ENCODE results near the gene OR3A2.

DNA sequence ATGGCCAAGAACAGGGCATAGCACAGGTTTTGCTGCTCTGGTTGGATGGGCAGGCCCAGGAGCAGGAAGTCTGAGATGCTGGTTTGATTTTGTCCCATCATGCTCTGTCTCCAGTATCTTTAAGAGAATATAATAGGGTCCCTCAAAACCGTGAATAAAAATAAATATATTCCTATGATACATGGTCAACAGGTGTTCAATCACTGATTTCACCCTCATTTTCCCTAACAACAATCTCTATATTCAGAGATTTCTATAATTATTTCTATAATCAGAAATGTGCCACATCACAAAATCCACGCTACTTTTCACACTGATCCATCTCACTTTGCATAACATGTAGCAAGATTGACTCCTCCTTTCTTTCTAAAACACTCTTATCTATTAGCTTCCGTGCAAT, 47.6 kb upstream of the OR3A2 start, which contains the start of gene OR1E2:
- TF ChIP-seq, protein P1, sequence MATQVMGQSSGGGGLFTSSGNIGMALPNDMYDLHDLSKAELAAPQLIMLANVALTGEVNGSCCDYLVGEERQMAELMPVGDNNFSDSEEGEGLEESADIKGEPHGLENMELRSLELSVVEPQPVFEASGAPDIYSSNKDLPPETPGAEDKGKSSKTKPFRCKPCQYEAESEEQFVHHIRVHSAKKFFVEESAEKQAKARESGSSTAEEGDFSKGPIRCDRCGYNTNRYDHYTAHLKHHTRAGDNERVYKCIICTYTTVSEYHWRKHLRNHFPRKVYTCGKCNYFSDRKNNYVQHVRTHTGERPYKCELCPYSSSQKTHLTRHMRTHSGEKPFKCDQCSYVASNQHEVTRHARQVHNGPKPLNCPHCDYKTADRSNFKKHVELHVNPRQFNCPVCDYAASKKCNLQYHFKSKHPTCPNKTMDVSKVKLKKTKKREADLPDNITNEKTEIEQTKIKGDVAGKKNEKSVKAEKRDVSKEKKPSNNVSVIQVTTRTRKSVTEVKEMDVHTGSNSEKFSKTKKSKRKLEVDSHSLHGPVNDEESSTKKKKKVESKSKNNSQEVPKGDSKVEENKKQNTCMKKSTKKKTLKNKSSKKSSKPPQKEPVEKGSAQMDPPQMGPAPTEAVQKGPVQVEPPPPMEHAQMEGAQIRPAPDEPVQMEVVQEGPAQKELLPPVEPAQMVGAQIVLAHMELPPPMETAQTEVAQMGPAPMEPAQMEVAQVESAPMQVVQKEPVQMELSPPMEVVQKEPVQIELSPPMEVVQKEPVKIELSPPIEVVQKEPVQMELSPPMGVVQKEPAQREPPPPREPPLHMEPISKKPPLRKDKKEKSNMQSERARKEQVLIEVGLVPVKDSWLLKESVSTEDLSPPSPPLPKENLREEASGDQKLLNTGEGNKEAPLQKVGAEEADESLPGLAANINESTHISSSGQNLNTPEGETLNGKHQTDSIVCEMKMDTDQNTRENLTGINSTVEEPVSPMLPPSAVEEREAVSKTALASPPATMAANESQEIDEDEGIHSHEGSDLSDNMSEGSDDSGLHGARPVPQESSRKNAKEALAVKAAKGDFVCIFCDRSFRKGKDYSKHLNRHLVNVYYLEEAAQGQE (IDR thresholded peaks at IDR 0.05; ENCODE audit: borderline replicate concordance), result no peak
- TF ChIP-seq EZH2 (IDR thresholded peaks at IDR 0.05; ENCODE audit: borderline replicate concordance, insufficient read depth, low read length, poor library complexity, severe bottlenecking), result no peak
- TF ChIP-seq, protein P2, sequence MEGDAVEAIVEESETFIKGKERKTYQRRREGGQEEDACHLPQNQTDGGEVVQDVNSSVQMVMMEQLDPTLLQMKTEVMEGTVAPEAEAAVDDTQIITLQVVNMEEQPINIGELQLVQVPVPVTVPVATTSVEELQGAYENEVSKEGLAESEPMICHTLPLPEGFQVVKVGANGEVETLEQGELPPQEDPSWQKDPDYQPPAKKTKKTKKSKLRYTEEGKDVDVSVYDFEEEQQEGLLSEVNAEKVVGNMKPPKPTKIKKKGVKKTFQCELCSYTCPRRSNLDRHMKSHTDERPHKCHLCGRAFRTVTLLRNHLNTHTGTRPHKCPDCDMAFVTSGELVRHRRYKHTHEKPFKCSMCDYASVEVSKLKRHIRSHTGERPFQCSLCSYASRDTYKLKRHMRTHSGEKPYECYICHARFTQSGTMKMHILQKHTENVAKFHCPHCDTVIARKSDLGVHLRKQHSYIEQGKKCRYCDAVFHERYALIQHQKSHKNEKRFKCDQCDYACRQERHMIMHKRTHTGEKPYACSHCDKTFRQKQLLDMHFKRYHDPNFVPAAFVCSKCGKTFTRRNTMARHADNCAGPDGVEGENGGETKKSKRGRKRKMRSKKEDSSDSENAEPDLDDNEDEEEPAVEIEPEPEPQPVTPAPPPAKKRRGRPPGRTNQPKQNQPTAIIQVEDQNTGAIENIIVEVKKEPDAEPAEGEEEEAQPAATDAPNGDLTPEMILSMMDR (IDR thresholded peaks at IDR 0.05; ENCODE audit: poor library complexity, severe bottlenecking), result no peak
- TF ChIP-seq POLR2AphosphoS5 (IDR thresholded peaks at IDR 0.05), result no peak
- TF ChIP-seq TAF1 (IDR thresholded peaks at IDR 0.05; ENCODE audit: low read depth), result no peak
- TF ChIP-seq SMC3 (conservative IDR thresholded peaks at IDR 0.05; ENCODE audit: poor library complexity), result no peak
